HepG2 (cell line): ENCODE results near the gene APOC1. TPM values are rescaled to one million over a fixed set of nuclear protein-coding genes. Genes with fewer than 3 reads are reported as not detected.

ENCODE experiments used
- ADNP ChIP-seq: sonication (generic); formaldehyde crosslinking; IDR thresholded peaks from 2 replicates; pipeline ENCODE4 v1.4.0; 2020; ENCODE audit warnings: missing genetic modification reagents
- CSRNP2 ChIP-seq: sonication (generic); formaldehyde crosslinking; conservative IDR thresholded peaks from 2 replicates; pipeline ENCODE4 v1.8.0; 2022; ENCODE audit warnings: low read depth, missing genetic modification reagents
- EHMT2 ChIP-seq: fragments of 200-600 bp; sonication (generic); IDR thresholded peaks from 2 replicates; pipeline ENCODE4 v1.7.0; 2017; ENCODE audit warnings: antibody characterized with exemption, low read depth, low read length, borderline replicate concordance
- HMG20B ChIP-seq: conservative IDR thresholded peaks from 2 replicates; pipeline ENCODE4 v1.6.1; 2016; ENCODE audit warnings: missing genetic modification reagents, missing compliant biosample characterization
- HNRNPUL1 ChIP-seq: fragments of 200-400 bp; formaldehyde crosslinking; IDR thresholded peaks from 2 replicates; pipeline ENCODE4 v1.6.1; 2017; ENCODE audit warnings: low read depth, mild to moderate bottlenecking, low read length, moderate library complexity
- IKZF5 ChIP-seq: IDR thresholded peaks from 2 replicates; pipeline ENCODE4 v1.6.1; 2018; ENCODE audit warnings: missing genetic modification reagents, mild to moderate bottlenecking, missing compliant biosample characterization
- KLF15 ChIP-seq: sonication (generic); formaldehyde crosslinking; IDR thresholded peaks from 2 replicates; pipeline ENCODE4 v1.8.1; 2023; ENCODE audit warnings: borderline replicate concordance, mild to moderate bottlenecking, inconsistent platforms, missing genetic modification reagents, mixed read lengths
- MXD1 ChIP-seq: sonication (generic); formaldehyde crosslinking; IDR thresholded peaks from 2 replicates; pipeline ENCODE4 v1.4.0; 2020; ENCODE audit warnings: mild to moderate bottlenecking, missing genetic modification reagents
- PREB ChIP-seq: sonication (generic); formaldehyde crosslinking; IDR thresholded peaks from 2 replicates; pipeline ENCODE4 v1.4.0; 2020; ENCODE audit warnings: missing genetic modification reagents
- SALL1 ChIP-seq: sonication (generic); formaldehyde crosslinking; IDR thresholded peaks from 2 replicates; pipeline ENCODE4 v1.8.0; 2022; ENCODE audit warnings: mild to moderate bottlenecking, missing genetic modification reagents
- SMC3 ChIP-seq: IDR thresholded peaks from 2 replicates; pipeline ENCODE4 v1.6.1; 2011; ENCODE audit warnings: low read length, improper control_type of control experiment
- SPEN ChIP-seq: sonication (generic); formaldehyde crosslinking; IDR thresholded peaks from 2 replicates; pipeline ENCODE4 v1.5.1; 2020; ENCODE audit warnings: low read depth, mild to moderate bottlenecking, missing genetic modification reagents
- TOPORS ChIP-seq: sonication (generic); formaldehyde crosslinking; IDR thresholded peaks from 2 replicates; pipeline ENCODE4 v1.8.0; 2023; ENCODE audit warnings: mild to moderate bottlenecking, missing genetic modification reagents
- ZBTB21 ChIP-seq: sonication (generic); formaldehyde crosslinking; IDR thresholded peaks from 2 replicates; pipeline ENCODE4 v1.4.0; 2020; ENCODE audit warnings: missing genetic modification reagents
- ZKSCAN5 ChIP-seq: sonication (generic); formaldehyde crosslinking; IDR thresholded peaks from 2 replicates; pipeline ENCODE4 v1.5.1; 2020; ENCODE audit warnings: mild to moderate bottlenecking, missing genetic modification reagents
- ZNF24 ChIP-seq: fragments of 450-650 bp; IDR thresholded peaks from 2 replicates; pipeline ENCODE4 v1.6.1; 2017; ENCODE audit warnings: antibody characterized with exemption, mild to moderate bottlenecking
- ZNF468 ChIP-seq: sonication (generic); formaldehyde crosslinking; IDR thresholded peaks from 2 replicates; pipeline ENCODE4 v1.8.0; 2022; ENCODE audit warnings: mild to moderate bottlenecking, moderate library complexity, missing genetic modification reagents
- ZNF556 ChIP-seq: sonication (generic); formaldehyde crosslinking; IDR thresholded peaks from 2 replicates; pipeline ENCODE4 v1.4.0; 2020; ENCODE audit warnings: mild to moderate bottlenecking, missing genetic modification reagents, borderline replicate concordance
- ZNF772 ChIP-seq: sonication (generic); formaldehyde crosslinking; IDR thresholded peaks from 2 replicates; pipeline ENCODE4 v1.5.0; 2020; ENCODE audit warnings: mild to moderate bottlenecking, missing genetic modification reagents
- ZNF816 ChIP-seq: sonication (generic); formaldehyde crosslinking; IDR thresholded peaks from 2 replicates; pipeline ENCODE4 v1.8.0; 2022; ENCODE audit warnings: missing genetic modification reagents, mild to moderate bottlenecking, borderline replicate concordance
- ZNF883 ChIP-seq: sonication (generic); formaldehyde crosslinking; IDR thresholded peaks from 2 replicates; pipeline ENCODE4 v1.5.1; 2020; ENCODE audit warnings: mild to moderate bottlenecking, missing genetic modification reagents; ENCODE audit errors: not compliant biosample characterization
- polyA plus RNA-seq, 8 experiments: library from polyadenylated mRNA; depleted of rRNA in 3 of 8; stranded (reverse) in 7 of 8; unstranded in 1 of 8; fragments of >200 nt; fragmentation: Illumina TruSeq in 4 of 8; extraction: Trizol in 4 of 8; gene quantifications; 2 replicates each; pipeline versions ENCODE4 v1.2.1 to v1.2.3, GENCODE V29; 2011 to 2016; ENCODE audit warnings: low read depth in 4 of 8, missing spikeins in 1 of 8, mixed read lengths in 1 of 8; ENCODE audit not compliant: insufficient read depth in 1 of 8
- total RNA-seq, 5 experiments: library from RNA; depleted of rRNA; stranded (reverse); fragments of >200 nt; fragmentation: Illumina TruSeq; extraction: Trizol; gene quantifications; 2 replicates each; pipeline ENCODE4 v1.2.3, GENCODE V29; 2016; ENCODE audit warnings: low read depth in 1 of 5
- TF ChIP-seq, protein P1 (sequence below): sonication (generic); formaldehyde crosslinking; IDR thresholded peaks from 2 replicates; pipeline ENCODE4 v1.8.1; 2023; ENCODE audit warnings: mild to moderate bottlenecking, missing genetic modification reagents

APOC1 gene
- total and polyA plus RNA-seq, 2 of the 13 experiments (the other 11 are each of a cell fraction or from before 2014, with no cell fraction given), result 600 to 1,235 TPM

DNA sequence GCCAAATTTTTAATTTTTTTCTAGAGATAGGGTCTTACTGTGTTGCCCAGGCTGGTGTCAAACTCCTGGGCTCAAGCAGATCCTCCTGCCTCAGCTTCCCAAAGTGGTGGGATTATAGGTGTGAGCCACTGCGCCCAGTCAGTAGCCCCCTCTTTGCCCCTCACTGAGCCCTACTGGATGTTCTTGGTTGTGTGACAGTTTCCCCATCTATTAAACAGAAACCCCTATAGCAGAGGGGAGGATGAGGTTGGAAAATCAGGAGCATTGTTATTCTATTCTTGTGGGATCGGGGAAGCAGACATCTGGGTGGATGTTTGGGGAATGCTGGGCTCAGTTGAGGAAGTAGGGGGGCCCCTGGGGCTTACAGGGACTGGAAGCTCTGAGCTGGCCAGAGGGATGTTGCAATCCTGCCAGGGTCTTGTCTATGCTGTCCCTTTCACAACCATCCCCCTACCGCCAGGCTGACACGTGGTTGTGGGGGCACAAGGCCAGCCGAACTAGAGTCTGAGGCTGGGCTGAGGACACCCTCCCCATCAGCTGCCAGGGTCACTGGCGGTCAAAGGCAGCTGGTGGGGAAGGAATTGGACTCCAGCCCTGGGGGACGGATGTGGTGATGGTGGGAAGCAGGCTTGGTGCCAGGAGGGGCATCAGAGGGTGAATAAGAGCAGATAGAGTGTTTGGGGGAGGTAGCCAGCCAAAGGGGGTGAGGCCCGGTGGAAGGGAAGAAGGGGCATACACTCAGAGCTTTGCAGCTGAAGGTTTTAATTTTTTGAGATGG, 10.9 kb downstream of the APOC1 start (continued):
- TF ChIP-seq ZNF556 (CRISPR knock-in tag) (peak; percentile 87; the same call in 1 of the 2 replicates), PREB (CRISPR knock-in tag) (no peak), HMG20B (CRISPR knock-in tag) (peak; percentile 87), EHMT2 (no peak), ZNF772 (CRISPR knock-in tag) (peak; percentile 90), SALL1 (peak; percentile 99), ADNP (no peak), TOPORS (CRISPR knock-in tag) (no peak; the same call in 1 of the 2 replicates), CSRNP2 (no peak), ZKSCAN5 (CRISPR knock-in tag) (no peak), ZBTB21 (no peak), ZNF883 (peak; percentile 87), ZNF468 (CRISPR knock-in tag) (no peak), MXD1 (CRISPR knock-in tag) (peak; percentile 82), ZNF816 (CRISPR knock-in tag) (no peak), KLF15 (no peak), ZNF24 (no peak), HNRNPUL1 (no peak), SPEN (CRISPR knock-in tag) (peak; percentile 97), IKZF5 (CRISPR knock-in tag) (peak; percentile 93), SMC3 (no peak)
- TF ChIP-seq, protein P1, sequence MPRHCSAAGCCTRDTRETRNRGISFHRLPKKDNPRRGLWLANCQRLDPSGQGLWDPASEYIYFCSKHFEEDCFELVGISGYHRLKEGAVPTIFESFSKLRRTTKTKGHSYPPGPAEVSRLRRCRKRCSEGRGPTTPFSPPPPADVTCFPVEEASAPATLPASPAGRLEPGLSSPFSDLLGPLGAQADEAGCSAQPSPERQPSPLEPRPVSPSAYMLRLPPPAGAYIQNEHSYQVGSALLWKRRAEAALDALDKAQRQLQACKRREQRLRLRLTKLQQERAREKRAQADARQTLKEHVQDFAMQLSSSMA (CRISPR knock-in tag), result peak; percentile 69; the same call in 1 of the 2 replicates
